Stimulated activated CD8-positive, alpha-beta memory T cell treated with anti-CD3 and anti-CD28 coated beads, Interleukin-15, amount 100 ng/mL, for 48 hours (primary cell): ENCODE measurements around the gene UBAP1L.
"Not testable (repeated sequence)": the region's sequence is repeated elsewhere in the genome, so short reads cannot be mapped to it uniquely, and the experiment has no call there.

Experiments
- DNase-seq, 2 donors: peaks; one replicate each; pipeline ENCODE4 v3.0.0-alpha.2; 2020; ENCODE audit warnings: low read depth in 2 of 2

The UBAP1L gene

GRCh38 chr15:65115086-65115485 lies at the start of gene UBAP1L:
UBAP1L (minus strand) TSS chr15:65115200; CDS start chr15:65106215, 8,985 bp downstream.
- no peak for DNase-seq

- no peak for DNase-seq
Observed at GRCh38 chr15:65164139-65164538, 49.1 kb upstream of the UBAP1L start.

GRCh38 chr15:65163041-65163440 lies 48.0 kb upstream of the UBAP1L start:
- DNase-seq, result no peak

GRCh38 chr15:65156692-65157091 lies 41.7 kb upstream of the UBAP1L start:
- DNase-seq, result no peak

- no peak for DNase-seq
Observed at GRCh38 chr15:65154720-65155119, 39.7 kb upstream of the UBAP1L start.

- no peak for DNase-seq
Observed at GRCh38 chr15:65147902-65148301, 32.9 kb upstream of the UBAP1L start.

- DNase-seq, result no peak
Observed at GRCh38 chr15:65146438-65146837, 31.4 kb upstream of the UBAP1L start.

- not testable (repeated sequence) for DNase-seq
Observed at GRCh38 chr15:65138631-65139030, 23.6 kb upstream of the UBAP1L start.

- not testable (repeated sequence) for DNase-seq
Observed at GRCh38 chr15:65137893-65138292, 22.9 kb upstream of the UBAP1L start.

GRCh38 chr15:65137089-65137488 lies 22.1 kb upstream of the UBAP1L start:
- DNase-seq, result not testable (repeated sequence)

GRCh38 chr15:65134538-65134937 lies 19.5 kb upstream of the UBAP1L start:
- DNase-seq, result no peak

GRCh38 chr15:65133548-65134200 lies 18.7 kb upstream of the UBAP1L start, which contains the start of gene PDCD7:
PDCD7 (minus strand) TSS chr15:65133808; CDS start chr15:65133781, 27 bp downstream.
- DNase-seq, result peak; percentile 75

GRCh38 chr15:65132878-65133547 lies 18.0 kb upstream of the UBAP1L start:
- DNase-seq, result peak; percentile 5 to 12

- DNase-seq, result no peak
Observed at GRCh38 chr15:65130941-65131340, 15.9 kb upstream of the UBAP1L start.

- no peak for DNase-seq
Observed at GRCh38 chr15:65115542-65115941, 542 bp upstream of the UBAP1L start.

- DNase-seq, result no peak
Observed at GRCh38 chr15:65110676-65111292, 4.2 kb downstream of the UBAP1L start.

- DNase-seq, result no peak
Observed at GRCh38 chr15:65106011-65106590, 8.9 kb downstream of the UBAP1L start.

- DNase-seq, result no peak
Observed at GRCh38 chr15:65105038-65105437, 10.0 kb downstream of the UBAP1L start.

GRCh38 chr15:65102912-65103311 lies 12.1 kb downstream of the UBAP1L start:
- no peak for DNase-seq

- DNase-seq, result no peak
Observed at GRCh38 chr15:65101891-65102708, 12.9 kb downstream of the UBAP1L start.

GRCh38 chr15:65101411-65101890 lies 13.5 kb downstream of the UBAP1L start:
- peak; percentile 15 to 19 for DNase-seq
